OCI-LY3 (cell line): Measurements from ENCODE around the gene DSTN.

Source experiments
- H2AFZ ChIP-seq: fragments of 200-600, 300-600 bp; shearing (Covaris generic); 2 replicates; pipeline ENCODE4 v1.6.0; 2014; ENCODE audit warnings: antibody characterized with exemption, low read depth, low read length
- H3K27ac ChIP-seq: fragments of 200-600, 300-600 bp; sonication (generic); 2 replicates; pipeline ENCODE4 v1.5.1; 2014; ENCODE audit warnings: mild to moderate bottlenecking, low read length, moderate library complexity, mixed read lengths
- H3K27me3 ChIP-seq: fragments of 200-600, 300-600 bp; sonication (generic); 2 replicates; pipeline ENCODE4 v1.6.1; 2014; ENCODE audit warnings: low read depth, low read length, mixed read lengths
- H3K36me3 ChIP-seq: fragments of 200-600, 300-600 bp; sonication (generic); replicated peaks from 2 replicates; pipeline ENCODE3; 2014; ENCODE audit warnings: low read depth, low read length, mixed read lengths
- H3K4me1 ChIP-seq: fragments of 300-600, 200-600 bp; sonication (generic); 2 replicates; pipeline ENCODE4 v1.6.1; 2014; ENCODE audit warnings: low read length, mixed read lengths
- H3K4me2 ChIP-seq: fragments of 200-600, 300-600 bp; sonication (generic); 2 replicates; pipeline ENCODE4 v1.6.1; 2014; ENCODE audit warnings: low read length, mixed read lengths
- H3K4me3 ChIP-seq: fragments of 300-600, 200-600 bp; sonication (generic); 2 replicates; pipeline ENCODE4 v1.5.1; 2014; ENCODE audit warnings: antibody characterized with exemption, mild to moderate bottlenecking, low read length, moderate library complexity
- H3K79me2 ChIP-seq: fragments of 300-600, 200-600 bp; shearing (Covaris generic); 2 replicates; pipeline ENCODE4 v1.6.1; 2014; ENCODE audit warnings: mild to moderate bottlenecking, low read length, mixed read lengths
- H3K9ac ChIP-seq: fragments of 300-600, 200-600 bp; shearing (Covaris generic); 2 replicates; pipeline ENCODE4 v1.6.0; 2014; ENCODE audit warnings: mild to moderate bottlenecking, low read length, moderate library complexity
- H3K9me3 ChIP-seq: fragments of 200-600, 300-600 bp; shearing (Covaris generic); 2 replicates; pipeline ENCODE4 v1.6.1; 2014; ENCODE audit warnings: low read length, mixed read lengths; ENCODE audit not compliant: insufficient read depth
- H4K20me1 ChIP-seq: fragments of 200-600, 300-600 bp; sonication (generic); 2 replicates; pipeline ENCODE4 v1.6.1; 2016; ENCODE audit warnings: low read length, mixed read lengths; ENCODE audit not compliant: insufficient read depth
- EZH2phosphoT487 ChIP-seq: fragments of 200-600 bp; shearing (Covaris generic); IDR thresholded peaks from 2 replicates; pipeline ENCODE4 v1.6.1; 2018; ENCODE audit warnings: antibody characterized with exemption, mixed run types, low read depth
- TF ChIP-seq, protein P1 (sequence below): fragments of 200-600, 300-600 bp; sonication (generic); IDR thresholded peaks from 2 replicates; pipeline ENCODE4 v1.5.1; 2014; ENCODE audit warnings: antibody characterized with exemption, low read length, low read depth

The DSTN gene

DNA sequence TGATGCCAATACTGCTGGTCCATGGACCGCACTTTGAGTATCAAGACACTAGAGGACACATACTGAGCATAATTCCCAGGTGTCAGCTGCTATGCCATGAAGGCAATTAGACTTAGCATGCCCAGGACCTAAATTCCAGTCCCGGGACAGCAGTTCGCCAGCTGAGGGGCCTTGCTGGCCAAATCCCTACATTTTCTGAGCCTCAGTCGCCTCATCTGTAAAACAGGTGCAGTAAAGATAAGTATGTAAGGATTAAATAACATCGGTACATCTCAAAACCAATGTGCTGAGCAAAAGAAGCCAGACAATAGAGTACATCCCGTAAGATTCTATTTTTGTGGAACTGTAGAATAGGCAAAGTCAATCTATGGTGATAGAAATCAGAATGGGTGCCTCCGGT, 39.7 kb upstream of the DSTN start:
- Histone ChIP-seq H3K36me3 (no peaks in the 10 kb centered on the region), H2AFZ (peak overlapping the region; percentile 56; the same call in 1 of the 2 replicates), H3K27ac (no peak overlapping the region), H3K27me3 (0 out of 2 replicates have a peak, but pooled peaks cover 10% of the 10 kb centered on the region), H3K79me2 (no peaks in the 10 kb centered on the region), H3K9me3 (no peaks in the 10 kb centered on the region), H4K20me1 (no peaks in the 10 kb centered on the region), H3K4me1 (peaks cover 12% of the 10 kb centered on the region), H3K4me3 (peak overlapping the region; percentile 79), H3K4me2 (peak overlapping the region; percentile 82), H3K9ac (no peak overlapping the region)
- TF ChIP-seq EZH2phosphoT487, result no peak
- TF ChIP-seq, protein P1, sequence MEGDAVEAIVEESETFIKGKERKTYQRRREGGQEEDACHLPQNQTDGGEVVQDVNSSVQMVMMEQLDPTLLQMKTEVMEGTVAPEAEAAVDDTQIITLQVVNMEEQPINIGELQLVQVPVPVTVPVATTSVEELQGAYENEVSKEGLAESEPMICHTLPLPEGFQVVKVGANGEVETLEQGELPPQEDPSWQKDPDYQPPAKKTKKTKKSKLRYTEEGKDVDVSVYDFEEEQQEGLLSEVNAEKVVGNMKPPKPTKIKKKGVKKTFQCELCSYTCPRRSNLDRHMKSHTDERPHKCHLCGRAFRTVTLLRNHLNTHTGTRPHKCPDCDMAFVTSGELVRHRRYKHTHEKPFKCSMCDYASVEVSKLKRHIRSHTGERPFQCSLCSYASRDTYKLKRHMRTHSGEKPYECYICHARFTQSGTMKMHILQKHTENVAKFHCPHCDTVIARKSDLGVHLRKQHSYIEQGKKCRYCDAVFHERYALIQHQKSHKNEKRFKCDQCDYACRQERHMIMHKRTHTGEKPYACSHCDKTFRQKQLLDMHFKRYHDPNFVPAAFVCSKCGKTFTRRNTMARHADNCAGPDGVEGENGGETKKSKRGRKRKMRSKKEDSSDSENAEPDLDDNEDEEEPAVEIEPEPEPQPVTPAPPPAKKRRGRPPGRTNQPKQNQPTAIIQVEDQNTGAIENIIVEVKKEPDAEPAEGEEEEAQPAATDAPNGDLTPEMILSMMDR, result no peak

DNA sequence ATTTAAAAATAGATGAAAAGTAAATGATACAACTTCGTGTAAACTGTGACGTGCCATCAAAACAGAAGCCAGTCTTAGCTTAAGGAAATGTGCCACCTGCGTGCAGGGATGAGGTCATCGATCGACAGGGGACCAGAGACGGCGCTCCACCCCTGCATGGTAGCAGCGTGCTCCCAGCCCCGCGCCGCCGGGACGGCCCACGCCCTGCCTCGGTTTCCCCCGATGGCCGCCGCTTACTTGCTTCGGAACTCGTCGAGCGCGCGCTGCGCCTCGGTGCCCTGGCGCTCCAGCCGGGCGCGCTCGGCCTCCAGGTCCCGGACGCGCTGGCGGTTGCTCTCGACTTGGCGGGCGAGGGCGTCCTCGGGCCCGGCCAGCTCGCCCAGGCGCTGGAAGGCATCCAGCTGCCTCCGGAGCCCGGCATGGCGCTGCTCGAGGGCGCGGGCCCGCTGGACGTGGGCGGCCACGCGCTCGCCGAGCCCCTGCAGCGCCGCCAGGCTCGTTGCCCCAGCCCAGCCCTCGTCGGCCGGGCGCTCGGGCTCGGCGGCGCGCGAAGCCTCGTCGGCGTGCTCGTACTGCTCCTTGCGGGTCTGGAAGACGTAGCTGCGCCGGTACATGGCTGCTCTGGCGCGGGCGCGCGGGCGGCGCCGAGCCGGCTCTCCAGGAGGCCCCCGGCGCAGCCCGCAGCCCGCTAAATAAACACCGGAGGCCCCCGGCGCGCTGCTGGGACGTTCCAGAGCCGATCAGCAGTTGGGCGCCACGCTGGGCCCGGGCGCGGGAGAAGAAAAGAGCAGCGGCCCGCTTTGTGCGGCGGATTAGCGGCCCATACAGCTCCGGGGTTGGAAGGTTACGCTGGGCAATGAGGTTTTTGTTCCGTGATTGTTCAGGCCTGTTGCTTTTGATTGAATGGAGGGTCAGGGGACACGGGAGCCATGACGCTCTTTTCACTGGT, 38.9 kb upstream of the DSTN start, which contains the start of gene BFSP1:
Gene BFSP1 (minus strand): TSS at position 664 of the 949 bp plus-strand sequence. CDS start 50 bp downstream, at position 614.
- H3K4me2 ChIP-seq, result peak within 1 kb of the TSS; percentile 82
- peak within 1 kb of the TSS; percentile 79 for H3K4me3 ChIP-seq
- H3K27ac ChIP-seq, result no peak within 1 kb of the TSS
- H2AFZ ChIP-seq, result peak within 1 kb of the TSS; percentile 75
- H3K9ac ChIP-seq, result peak within 1 kb of the TSS; percentile 62
- no peaks in the 10 kb centered on the region for H4K20me1 ChIP-seq
- H3K9me3 ChIP-seq, result no peaks in the 10 kb centered on the region
- H3K79me2 ChIP-seq, result no peaks in the 10 kb centered on the region
- H3K4me1 ChIP-seq, result peaks cover 12% of the 10 kb centered on the region
- TF ChIP-seq, protein P1, result no peak
- TF ChIP-seq EZH2phosphoT487, result no peak
- H3K27me3 ChIP-seq, result 0 out of 2 replicates have a peak, but pooled peaks cover 10% of the 10 kb centered on the region
- H3K36me3 ChIP-seq, result no peaks in the 10 kb centered on the region

DNA sequence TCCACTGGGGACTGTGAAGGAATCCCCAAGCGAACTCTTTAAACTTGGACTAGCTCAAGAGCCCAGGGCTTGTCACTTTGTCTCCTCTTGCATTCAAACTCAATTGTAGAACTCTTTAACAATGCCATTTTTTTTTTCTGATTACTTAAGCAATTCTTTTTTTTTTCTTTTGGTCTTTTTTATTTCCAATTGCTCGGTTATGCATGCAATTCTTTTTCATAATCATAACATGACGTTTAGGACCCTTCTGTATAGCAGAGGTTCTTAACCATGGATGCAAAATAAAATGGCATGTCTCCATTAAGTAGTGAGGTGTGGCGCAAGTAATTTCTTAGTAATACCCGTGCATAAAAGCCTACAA, 38.2 kb upstream of the DSTN start:
- Histone ChIP-seq H2AFZ (peak overlapping the region; percentile 75), H3K36me3 (no peaks in the 10 kb centered on the region), H3K4me2 (peak overlapping the region; percentile 82), H3K4me3 (peak overlapping the region; percentile 79), H4K20me1 (peaks cover 1% of the 10 kb centered on the region; the same call in 1 of the 2 replicates), H3K79me2 (no peaks in the 10 kb centered on the region), H3K9ac (peak overlapping the region; percentile 62), H3K9me3 (no peaks in the 10 kb centered on the region), H3K4me1 (peaks cover 12% of the 10 kb centered on the region), H3K27me3 (0 out of 2 replicates have a peak, but pooled peaks cover 10% of the 10 kb centered on the region), H3K27ac (no peak overlapping the region)
- TF ChIP-seq, protein P1, result no peak
- TF ChIP-seq EZH2phosphoT487, result no peak

DNA sequence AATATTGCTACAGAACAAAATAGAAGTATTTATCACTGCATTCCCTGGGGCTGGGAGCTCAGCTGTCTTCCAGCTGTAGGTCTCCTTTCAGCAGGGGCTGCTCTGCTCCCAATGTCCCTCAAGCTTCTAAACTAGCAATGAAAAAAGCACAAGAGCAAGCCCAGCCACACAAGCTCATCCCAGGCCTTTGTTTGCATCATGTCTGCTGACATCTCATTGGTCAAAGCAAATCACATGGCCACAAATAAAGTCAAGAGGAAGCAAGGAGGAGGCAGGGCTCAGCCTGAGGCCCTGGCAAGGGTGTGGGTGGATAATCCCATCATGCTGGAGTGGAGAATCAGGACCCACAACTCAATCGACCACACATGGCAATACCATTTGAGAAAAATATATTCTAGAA, 36.5 kb upstream of the DSTN start:
- Histone ChIP-seq H3K36me3 (no peaks in the 10 kb centered on the region), H3K4me2 (0 out of 2 replicates have a peak overlapping the region, but pooled peaks have one; percentile 1), H3K4me1 (peaks cover 29% of the 10 kb centered on the region), H3K79me2 (no peaks in the 10 kb centered on the region), H3K9me3 (no peaks in the 10 kb centered on the region), H2AFZ (no peak overlapping the region), H4K20me1 (peaks cover 2% of the 10 kb centered on the region; the same call in 1 of the 2 replicates), H3K9ac (no peak overlapping the region), H3K27ac (no peak overlapping the region), H3K4me3 (no peak overlapping the region), H3K27me3 (0 out of 2 replicates have a peak, but pooled peaks cover 12% of the 10 kb centered on the region)
- TF ChIP-seq, protein P1, result no peak
- no peak for TF ChIP-seq EZH2phosphoT487
